ENCODE measurements around the gene WIPF1.

- TF ChIP-seq, protein P1, sequence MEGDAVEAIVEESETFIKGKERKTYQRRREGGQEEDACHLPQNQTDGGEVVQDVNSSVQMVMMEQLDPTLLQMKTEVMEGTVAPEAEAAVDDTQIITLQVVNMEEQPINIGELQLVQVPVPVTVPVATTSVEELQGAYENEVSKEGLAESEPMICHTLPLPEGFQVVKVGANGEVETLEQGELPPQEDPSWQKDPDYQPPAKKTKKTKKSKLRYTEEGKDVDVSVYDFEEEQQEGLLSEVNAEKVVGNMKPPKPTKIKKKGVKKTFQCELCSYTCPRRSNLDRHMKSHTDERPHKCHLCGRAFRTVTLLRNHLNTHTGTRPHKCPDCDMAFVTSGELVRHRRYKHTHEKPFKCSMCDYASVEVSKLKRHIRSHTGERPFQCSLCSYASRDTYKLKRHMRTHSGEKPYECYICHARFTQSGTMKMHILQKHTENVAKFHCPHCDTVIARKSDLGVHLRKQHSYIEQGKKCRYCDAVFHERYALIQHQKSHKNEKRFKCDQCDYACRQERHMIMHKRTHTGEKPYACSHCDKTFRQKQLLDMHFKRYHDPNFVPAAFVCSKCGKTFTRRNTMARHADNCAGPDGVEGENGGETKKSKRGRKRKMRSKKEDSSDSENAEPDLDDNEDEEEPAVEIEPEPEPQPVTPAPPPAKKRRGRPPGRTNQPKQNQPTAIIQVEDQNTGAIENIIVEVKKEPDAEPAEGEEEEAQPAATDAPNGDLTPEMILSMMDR (IDR thresholded peaks at IDR 0.05; ENCODE audit: insufficient read depth, low read depth, low read length), result no peak
- TF ChIP-seq EZH2 (IDR thresholded peaks at IDR 0.05; ENCODE audit: insufficient read depth, low read length), result no peak
These were observed 52.4 kb downstream of the WIPF1 start for GRCh38 chr2:174545240-174545639.

Measured in astrocyte (in vitro differentiated cells and primary cell).